BE2C (cell line): Measurements from ENCODE around the gene TMEM151B.

Experiments
- DNase-seq: peaks from one replicate; pipeline ENCODE4 v3.0.0-alpha.2; 2020
- H3K27me3 ChIP-seq: fragments of 250-450 bp; sonication (Bioruptor Pico); 2 replicates; pipeline ENCODE4 v1.5.1; 2020; ENCODE audit warnings: mild to moderate bottlenecking
- H3K36me3 ChIP-seq: fragments of 250-450 bp; sonication (Bioruptor Pico); 2 replicates; pipeline ENCODE4 v1.5.1; 2020; ENCODE audit warnings: mild to moderate bottlenecking
- H3K4me1 ChIP-seq: fragments of 250-450 bp; sonication (Bioruptor Pico); 2 replicates; pipeline ENCODE4 v1.5.1; 2020
- H3K4me3 ChIP-seq: 2 replicates; pipeline ENCODE4 v1.5.1; 2011; ENCODE audit warnings: low read depth, low read length
- H3K9me3 ChIP-seq: fragments of 250-450 bp; sonication (Bioruptor Pico); 2 replicates; pipeline ENCODE4 v1.5.1; 2020
- CTCF ChIP-seq: IDR thresholded peaks from 2 replicates; pipeline ENCODE4 v1.5.1; 2012; ENCODE audit warnings: mild to moderate bottlenecking, low read depth, low read length

Gene TMEM151B

GRCh38 chr6:44284121-44284520, 13.9 kb downstream of the TMEM151B start:
- Histone ChIP-seq H3K4me3 (no peak overlapping the region), H3K27me3 (no peaks in the 10 kb centered on the region), H3K4me1 (no peaks in the 10 kb centered on the region), H3K9me3 (no peaks in the 10 kb centered on the region), H3K36me3 (no peaks in the 10 kb centered on the region)
- no peak for TF ChIP-seq CTCF
- no peak for DNase-seq

- H3K36me3 ChIP-seq: no peaks in the 10 kb centered on the region
- no peaks in the 10 kb centered on the region for H3K9me3 ChIP-seq
- H3K4me3 ChIP-seq: no peak overlapping the region
- no peaks in the 10 kb centered on the region for H3K4me1 ChIP-seq
- DNase-seq: no peak
- H3K27me3 ChIP-seq: no peaks in the 10 kb centered on the region; the same call in 1 of the 2 replicates
- TF ChIP-seq CTCF: no peak
Measured at GRCh38 chr6:44284867-44285266, 14.6 kb downstream of the TMEM151B start.

DNA sequence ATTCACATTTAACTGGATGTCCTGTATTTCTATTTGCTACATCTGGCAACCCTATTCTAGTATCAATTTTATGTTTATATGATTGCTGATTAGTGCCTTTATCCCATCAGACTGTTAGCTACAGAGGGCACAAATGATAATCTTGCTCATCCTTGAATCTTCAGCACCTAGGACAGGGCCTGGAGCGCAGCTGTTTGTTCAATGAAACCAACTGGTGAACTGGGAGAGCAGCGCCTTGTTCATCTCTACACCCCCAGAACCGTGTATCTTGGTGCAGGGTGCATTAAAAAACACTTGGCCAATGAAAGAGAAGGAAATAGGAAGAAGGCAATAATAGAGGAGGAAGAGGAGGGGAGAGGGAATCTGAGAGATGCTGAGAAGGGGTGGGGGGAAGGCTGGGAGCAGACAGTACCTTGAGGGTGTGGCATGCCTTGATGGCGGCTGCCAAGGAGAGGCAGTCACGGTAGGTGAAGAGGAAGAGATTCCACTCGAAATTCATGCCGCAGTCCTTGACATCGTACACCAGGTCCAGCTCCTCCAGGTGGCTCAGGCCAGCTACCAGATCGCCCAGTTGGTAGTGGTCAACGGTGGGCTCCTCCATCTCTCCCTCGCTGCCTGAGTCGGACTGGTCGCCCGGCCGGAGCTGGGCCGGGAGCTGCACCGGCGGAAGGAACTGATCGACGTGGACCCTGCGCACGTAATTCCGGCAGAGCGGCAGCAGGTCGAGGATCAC, 15.5 kb downstream of the TMEM151B start:
- H3K4me3 ChIP-seq: no peak overlapping the region
- no peaks in the 10 kb centered on the region for H3K9me3 ChIP-seq
- no peaks in the 10 kb centered on the region for H3K4me1 ChIP-seq
- DNase-seq: no peak
- no peak for TF ChIP-seq CTCF
- H3K27me3 ChIP-seq: no peaks in the 10 kb centered on the region; the same call in 1 of the 2 replicates
- no peaks in the 10 kb centered on the region for H3K36me3 ChIP-seq

DNA sequence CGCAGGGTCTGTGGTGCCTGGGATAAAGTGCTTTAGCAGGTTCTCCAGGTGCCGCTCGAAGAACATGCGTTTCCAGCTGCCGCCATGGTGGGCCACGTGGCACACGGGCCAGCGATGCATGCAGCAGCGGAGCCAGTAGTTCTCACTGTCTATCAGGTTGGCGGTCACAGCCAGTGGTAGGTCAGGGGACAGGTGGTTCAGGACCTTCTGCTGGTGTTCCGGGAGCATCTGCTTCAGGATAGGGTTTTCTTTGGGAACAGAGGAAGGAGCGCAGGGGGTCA, 16.0 kb downstream of the TMEM151B start:
- Histone ChIP-seq H3K9me3 (no peaks in the 10 kb centered on the region), H3K36me3 (no peaks in the 10 kb centered on the region), H3K4me1 (no peaks in the 10 kb centered on the region), H3K4me3 (no peak overlapping the region), H3K27me3 (no peaks in the 10 kb centered on the region; the same call in 1 of the 2 replicates)
- DNase-seq: no peak
- TF ChIP-seq CTCF: no peak

GRCh38 chr6:44286747-44287146, 16.5 kb downstream of the TMEM151B start:
- H3K27me3 ChIP-seq: no peaks in the 10 kb centered on the region; the same call in 1 of the 2 replicates
- DNase-seq: no peak
- no peaks in the 10 kb centered on the region for H3K9me3 ChIP-seq
- no peak for TF ChIP-seq CTCF
- no peak overlapping the region for H3K4me3 ChIP-seq
- no peaks in the 10 kb centered on the region for H3K36me3 ChIP-seq
- no peaks in the 10 kb centered on the region for H3K4me1 ChIP-seq

- no peak for TF ChIP-seq CTCF
Measured at GRCh38 chr6:44289726-44290260, 19.5 kb downstream of the TMEM151B start.

More at GRCh38 chr6:44289726-44290260, 19.5 kb downstream of the TMEM151B start:
- Histone ChIP-seq H3K4me1 (no peaks in the 10 kb centered on the region), H3K27me3 (no peaks in the 10 kb centered on the region; the same call in 1 of the 2 replicates), H3K4me3 (no peak overlapping the region), H3K36me3 (no peaks in the 10 kb centered on the region), H3K9me3 (no peaks in the 10 kb centered on the region)
- no peak for DNase-seq
